HG03135 (cell line): ENCODE results near the gene STXBP6.
"Not testable (repeated sequence)": the region's sequence is repeated elsewhere in the genome, so short reads cannot be mapped to it uniquely, and the experiment has no call there.

Experiments used
- ATAC-seq: cut with Tn5 transposase; IDR thresholded peaks from one replicate; pipeline ENCODE4 v1.9.1; 2021; ENCODE audit warnings: mild to moderate bottlenecking, moderate library complexity; ENCODE audit not compliant: unreplicated experiment

STXBP6 gene

DNA sequence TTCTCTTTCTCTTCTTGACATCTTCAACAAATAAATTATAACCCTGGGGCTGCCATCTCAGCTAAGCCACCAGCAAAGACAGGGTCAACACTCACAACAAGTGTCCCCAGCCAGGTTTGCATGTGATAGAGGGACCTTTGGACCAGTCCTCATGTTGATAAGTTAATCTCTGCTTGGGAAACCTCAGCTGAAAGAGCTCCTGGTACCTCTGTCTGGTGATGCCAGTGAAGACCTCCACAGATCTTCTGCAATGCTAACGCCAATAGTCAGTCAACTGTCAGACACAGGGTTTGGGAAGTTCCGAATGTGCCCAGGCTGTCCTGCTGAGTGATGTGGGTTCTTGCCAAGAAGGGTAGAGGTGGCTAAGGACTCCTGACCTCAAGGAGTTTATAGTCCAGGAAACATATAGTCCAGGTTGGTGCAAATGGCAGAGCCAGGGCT lies 236.1 kb downstream of the STXBP6 start:
- ATAC-seq, result no peak

DNA sequence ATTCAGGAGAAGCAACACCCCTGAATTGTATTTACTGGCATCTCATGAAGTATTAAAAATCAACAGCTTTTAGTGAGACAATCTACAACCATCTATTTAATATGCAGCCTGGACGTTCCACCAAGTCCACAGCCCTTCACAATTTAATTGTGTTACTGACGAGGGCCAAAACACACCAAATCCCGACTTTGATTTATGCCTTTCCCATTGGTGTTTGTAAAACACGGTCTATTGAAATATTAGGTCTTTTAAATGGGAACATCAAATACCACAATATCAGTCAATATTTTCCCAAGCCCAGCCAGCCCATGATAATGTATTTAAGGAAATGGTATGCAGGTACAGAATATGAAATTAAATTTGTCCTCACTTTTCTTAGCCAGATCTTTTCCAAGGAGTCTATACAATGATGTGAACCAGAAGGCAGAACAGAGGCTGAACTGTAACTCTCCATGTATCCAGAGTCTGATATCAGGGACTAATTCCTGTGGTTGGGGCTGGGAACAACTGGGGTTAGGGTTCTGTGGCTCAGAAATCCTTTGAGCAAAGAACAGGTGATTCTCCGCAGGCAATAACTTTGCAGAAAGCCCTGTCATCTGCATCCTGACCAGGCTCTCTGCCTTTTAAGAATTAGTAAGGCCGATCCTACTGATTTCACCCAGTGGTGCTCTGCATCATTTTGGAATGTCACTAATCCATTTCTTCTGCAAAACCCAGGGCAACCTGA lies 236.7 kb downstream of the STXBP6 start:
- no peak for ATAC-seq

- ATAC-seq, result no peak
Measured at GRCh38 chr14:24809135-24809534, 240.8 kb downstream of the STXBP6 start.

GRCh38 chr14:24808412-24808811 lies 241.5 kb downstream of the STXBP6 start:
- no peak for ATAC-seq

- ATAC-seq, result no peak
Measured at GRCh38 chr14:24806061-24806678, 243.8 kb downstream of the STXBP6 start.

DNA sequence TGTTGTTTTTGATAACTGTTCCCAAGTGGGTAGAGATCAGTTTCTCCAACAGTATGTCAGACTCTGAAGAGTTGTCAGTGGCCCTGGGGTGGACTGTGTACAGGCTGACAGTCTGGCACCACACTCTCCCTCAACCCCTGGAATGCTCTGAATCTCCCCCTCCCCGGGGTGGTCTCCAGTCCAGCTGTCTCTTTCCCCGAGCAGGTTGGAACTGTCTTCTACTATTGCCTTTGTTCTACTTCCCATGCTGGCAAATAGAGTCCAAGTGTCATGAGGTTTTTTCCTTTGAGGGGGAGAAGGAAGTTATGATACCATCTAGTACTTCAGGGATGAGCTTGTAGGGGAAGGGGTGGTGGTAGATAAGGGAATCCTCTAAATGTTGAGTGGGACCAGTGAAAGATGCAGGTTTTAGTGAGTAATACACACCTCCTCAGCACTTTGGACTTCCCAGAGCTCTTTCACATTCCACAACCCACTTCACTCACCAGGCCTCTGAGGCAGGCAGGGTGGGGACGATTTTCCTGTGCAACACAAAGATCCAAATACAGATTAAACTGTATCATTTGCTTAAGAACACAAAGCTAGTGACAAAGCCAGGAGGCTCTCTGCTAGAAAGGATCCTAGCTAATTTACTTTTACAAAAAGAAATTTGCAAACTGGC lies 245.3 kb downstream of the STXBP6 start:
- no peak for ATAC-seq

DNA sequence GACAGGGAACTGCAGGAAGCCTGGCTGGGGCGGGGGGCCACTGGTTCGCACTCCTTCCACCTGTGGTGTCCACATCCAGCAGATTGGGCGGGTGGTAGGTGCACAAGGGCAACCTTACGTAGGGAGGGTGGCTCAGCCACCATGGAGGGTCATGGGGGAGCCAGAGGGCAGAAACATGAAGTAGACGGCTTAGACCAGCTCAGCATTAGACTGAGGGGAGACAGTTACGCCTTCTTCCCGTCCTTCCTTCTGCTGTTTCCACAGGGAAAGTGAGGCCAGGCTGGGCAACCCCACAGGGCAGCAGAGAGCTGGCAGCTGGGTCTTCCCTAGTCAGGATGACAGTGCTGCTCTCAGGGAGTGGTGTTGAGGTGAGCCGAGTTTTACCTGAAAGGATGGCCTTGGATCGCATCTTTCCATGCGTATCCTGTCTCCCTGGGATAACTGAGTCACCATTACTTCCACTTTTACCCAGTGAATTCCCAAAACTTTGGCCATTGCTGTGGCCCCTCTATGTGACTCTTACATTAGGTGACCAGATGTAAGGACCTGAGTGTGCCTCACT lies 245.9 kb downstream of the STXBP6 start:
- ATAC-seq, result no peak

- ATAC-seq, result not testable (repeated sequence)
Measured at GRCh38 chr14:24803426-24803825, 246.5 kb downstream of the STXBP6 start.

- ATAC-seq, result no peak
Measured at GRCh38 chr14:24802236-24802635, 247.7 kb downstream of the STXBP6 start.

GRCh38 chr14:24801024-24801423 lies 248.9 kb downstream of the STXBP6 start:
- no peak for ATAC-seq

DNA sequence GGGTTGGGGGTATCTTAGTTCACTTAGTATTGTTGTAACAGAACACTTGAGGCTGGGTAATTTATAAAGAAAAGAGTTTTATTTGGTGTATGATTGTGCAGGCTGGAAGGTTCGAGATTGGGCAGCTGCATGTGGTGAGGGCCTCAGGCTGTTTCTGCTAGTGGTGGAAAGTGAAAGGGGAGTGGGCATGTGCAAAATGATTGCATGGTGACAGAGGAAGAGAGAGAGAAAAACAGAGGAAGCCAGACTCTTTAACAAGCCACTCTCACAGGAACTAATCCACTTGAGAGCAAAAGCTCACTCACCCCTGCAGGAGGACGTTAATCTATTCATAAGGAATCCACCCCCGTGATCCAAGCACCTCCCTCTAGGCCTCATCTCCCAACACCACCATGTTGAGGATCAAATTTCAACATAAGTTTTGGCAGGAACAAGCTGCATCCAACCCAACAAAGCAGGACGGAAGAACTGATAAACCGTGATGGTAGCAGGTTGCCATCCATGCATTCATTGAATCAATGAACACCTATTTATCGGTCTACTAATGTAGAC lies 251.0 kb downstream of the STXBP6 start:
- ATAC-seq, result no peak

DNA sequence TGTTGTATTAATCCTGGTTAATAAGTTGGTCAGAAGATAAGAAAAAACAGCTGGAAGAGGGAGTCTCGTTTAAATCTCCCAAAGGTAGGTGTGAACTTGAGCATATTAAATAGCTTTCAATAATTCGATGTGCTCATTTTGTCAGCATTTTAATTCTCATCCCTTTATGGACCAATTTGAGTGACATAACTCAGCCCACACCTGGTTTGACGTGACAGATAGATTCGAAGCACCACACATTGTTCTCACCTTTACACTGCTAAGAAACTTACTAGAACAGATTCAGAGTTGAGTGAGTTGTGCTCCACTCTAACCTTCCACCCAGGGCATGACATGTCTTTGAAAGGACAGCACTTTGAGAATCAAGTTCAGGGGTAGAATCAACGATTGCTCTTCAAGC lies 254.5 kb downstream of the STXBP6 start:
- no peak for ATAC-seq

- no peak for ATAC-seq
Measured at GRCh38 chr14:24794644-24795305, 255.2 kb downstream of the STXBP6 start.

GRCh38 chr14:24790196-24790595 lies 259.8 kb downstream of the STXBP6 start:
- ATAC-seq, result no peak

DNA sequence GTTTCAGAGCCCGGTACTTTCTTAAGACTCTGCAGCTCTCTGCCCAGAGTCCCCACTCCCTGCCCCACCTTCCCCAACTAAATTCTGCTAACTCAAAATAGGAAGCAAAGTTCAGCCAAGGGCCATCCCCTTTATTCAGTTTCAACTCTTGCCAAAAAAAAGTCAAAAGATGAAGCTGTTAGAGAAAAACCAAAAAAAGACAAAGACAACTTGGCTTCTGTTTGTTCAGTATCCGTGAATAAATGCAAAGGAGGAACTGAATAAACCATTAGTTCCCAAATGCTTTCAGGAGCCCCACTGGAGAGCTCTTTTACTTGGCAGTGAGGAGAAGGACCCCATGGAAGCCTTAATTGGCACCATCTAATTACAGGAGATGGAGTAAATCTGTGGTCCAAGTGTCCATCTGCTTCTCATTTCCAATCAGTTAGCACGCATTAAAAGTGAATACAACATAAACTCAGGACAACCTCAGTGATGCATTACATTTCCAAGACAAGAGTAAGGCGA lies 260.5 kb downstream of the STXBP6 start:
- ATAC-seq, result no peak

DNA sequence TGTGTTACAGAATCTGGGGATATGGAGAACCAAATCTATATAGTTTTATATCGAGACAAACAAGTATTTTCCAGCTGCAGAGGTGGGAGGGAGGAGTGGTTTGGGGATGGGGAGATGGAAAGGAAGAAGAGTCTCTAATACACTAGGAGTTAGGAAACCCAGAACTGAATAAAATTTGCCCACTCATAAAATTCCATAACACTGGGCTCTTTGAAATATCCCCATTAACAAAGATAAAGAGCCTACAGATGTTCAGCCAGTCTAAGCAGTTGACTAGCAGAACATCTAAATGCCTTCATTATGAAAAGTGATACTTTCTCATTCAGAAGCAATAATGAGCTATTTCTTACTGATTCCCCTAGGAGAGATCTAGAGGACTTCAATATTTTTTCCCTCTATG lies 264.2 kb downstream of the STXBP6 start:
- ATAC-seq, result no peak

DNA sequence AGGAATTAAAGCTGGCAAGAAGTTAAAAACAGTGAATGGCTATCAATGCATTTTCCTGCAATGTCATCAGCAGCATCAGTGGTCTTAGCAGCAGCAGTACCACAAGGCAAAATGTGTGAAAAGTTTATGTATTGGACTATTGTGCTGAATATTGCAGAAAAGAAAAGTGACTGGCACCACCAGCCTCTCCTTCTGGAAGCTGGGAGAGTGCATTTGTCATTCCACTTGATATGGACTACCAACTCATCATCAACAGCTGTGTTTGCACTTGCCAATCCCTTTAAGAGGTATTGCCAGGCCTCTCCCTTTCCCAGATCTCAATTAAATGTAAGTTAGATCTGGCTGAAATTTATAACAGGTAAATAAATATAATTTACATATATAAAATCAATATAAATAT lies 265.0 kb downstream of the STXBP6 start:
- ATAC-seq, result no peak

DNA sequence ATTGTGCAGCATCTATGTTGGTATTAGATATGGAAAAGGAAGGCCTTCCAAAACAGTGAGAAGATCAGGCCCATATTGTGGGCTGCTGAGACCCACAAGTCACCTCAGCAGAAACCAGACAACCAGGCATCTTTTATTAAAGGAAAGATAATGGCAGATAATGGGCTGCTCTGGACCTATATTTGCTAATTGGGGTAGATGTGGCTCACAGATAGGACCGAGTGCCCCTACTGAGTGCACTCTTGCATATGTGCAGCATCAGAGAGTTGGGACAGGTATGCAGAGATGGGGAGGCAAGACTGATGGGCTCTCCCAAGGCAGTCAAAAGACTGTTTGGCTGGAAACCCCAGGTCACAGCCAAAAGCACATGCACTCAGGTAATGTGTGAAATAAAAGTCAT lies 266.2 kb downstream of the STXBP6 start:
- ATAC-seq, result no peak

GRCh38 chr14:24780281-24780680 lies 269.7 kb downstream of the STXBP6 start:
- ATAC-seq, result no peak

DNA sequence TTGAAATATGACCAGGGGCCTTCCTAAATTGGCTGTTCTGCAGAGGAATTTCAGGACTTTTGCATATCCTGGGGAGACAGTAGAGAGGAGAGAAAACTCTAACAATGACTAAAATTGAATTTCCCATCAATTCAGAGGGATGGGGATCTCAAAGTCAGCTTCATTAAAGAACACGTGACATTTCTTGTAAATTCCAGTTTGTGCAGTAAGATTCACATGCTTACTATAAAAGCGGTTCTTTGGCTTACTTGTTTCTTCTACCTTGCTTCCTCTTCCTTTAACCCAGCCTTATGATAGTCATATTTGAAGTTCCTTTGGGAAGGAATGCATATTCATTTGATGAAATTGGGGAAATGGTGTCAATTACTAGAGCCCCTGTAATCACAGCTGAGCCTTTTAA lies 272.3 kb downstream of the STXBP6 start:
- ATAC-seq, result no peak

DNA sequence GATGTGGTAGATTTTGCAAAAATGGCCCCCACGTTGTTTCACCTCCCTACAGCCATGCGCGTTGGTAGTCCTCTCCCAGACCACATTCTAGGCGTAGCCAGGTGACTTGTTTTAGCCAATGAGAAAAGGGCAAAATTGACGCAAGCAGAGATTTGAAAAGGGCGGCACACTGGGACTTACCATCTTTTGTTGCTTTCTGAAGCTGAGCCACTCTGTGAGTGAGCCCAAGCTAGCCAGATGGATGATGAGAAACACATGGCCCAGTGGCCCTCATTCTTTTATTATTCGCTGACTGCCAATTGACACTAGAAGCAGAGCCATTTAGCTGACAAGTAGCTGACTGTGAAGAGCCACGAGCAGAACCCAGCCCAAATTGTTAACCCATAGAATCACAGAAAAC lies 274.0 kb downstream of the STXBP6 start:
- no peak for ATAC-seq
